ENCODE measurements around the gene IQCH. TPM values are rescaled to one million over a fixed set of nuclear protein-coding genes. Genes with fewer than 3 reads are reported as not detected.
A peak's percentile ranks its signal among the peaks of the same experiment; 100 is the strongest.

IQCH gene
- polyA plus RNA-seq, 3 donors, result 0.03 TPM; not detected in 2

- intact Hi-C loops (cut with micrococcal nuclease), result no loop called here
- Mint-ChIP-seq H3K4me3 (peak overlapping the region in 1 of 2 donors; percentile 60), H3K27ac (peak overlapping the region; percentile 8 to 91 (median 77)), H3K27me3 (ENCODE audit: low read depth in 3 of 3) (no peaks in the 10 kb centered on the region), H3K36me3 (peaks cover 0 to 3% of the 10 kb centered on the region in 2 donors), H3K4me1 (peaks cover 53% of the 10 kb centered on the region), H3K9me3 (no peaks in the 10 kb centered on the region)
- H3K36me3 ChIP-seq (replicated peaks in 1 of 2; ENCODE audit: control insufficient read depth in 1 of 2, insufficient read depth in 2 of 2, low read length in 2 of 2), result no peaks in the 10 kb centered on the region
- peak overlapping the region; percentile 24 for H2AFZ ChIP-seq (ENCODE audit: insufficient read depth, low read depth, low read length, poor library complexity, severe bottlenecking)
- H3K27ac ChIP-seq (ENCODE audit: low read depth in 1 of 2, low read length in 2 of 2), result peak overlapping the region in 1 of 2 donors; percentile 64
- H3K27me3 ChIP-seq (ENCODE audit: control insufficient read depth in 2 of 2, insufficient read depth in 2 of 2, low read length in 2 of 2), result no peaks in the 10 kb centered on the region
- no peaks in the 10 kb centered on the region for H4K20me1 ChIP-seq (ENCODE audit: insufficient read depth, low read length)
- TF ChIP-seq, protein P1, sequence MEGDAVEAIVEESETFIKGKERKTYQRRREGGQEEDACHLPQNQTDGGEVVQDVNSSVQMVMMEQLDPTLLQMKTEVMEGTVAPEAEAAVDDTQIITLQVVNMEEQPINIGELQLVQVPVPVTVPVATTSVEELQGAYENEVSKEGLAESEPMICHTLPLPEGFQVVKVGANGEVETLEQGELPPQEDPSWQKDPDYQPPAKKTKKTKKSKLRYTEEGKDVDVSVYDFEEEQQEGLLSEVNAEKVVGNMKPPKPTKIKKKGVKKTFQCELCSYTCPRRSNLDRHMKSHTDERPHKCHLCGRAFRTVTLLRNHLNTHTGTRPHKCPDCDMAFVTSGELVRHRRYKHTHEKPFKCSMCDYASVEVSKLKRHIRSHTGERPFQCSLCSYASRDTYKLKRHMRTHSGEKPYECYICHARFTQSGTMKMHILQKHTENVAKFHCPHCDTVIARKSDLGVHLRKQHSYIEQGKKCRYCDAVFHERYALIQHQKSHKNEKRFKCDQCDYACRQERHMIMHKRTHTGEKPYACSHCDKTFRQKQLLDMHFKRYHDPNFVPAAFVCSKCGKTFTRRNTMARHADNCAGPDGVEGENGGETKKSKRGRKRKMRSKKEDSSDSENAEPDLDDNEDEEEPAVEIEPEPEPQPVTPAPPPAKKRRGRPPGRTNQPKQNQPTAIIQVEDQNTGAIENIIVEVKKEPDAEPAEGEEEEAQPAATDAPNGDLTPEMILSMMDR (IDR thresholded peaks at IDR 0.05), result no peak
- H3K9ac ChIP-seq (ENCODE audit: insufficient read depth, low read length, poor library complexity, severe bottlenecking), result no peak overlapping the region
- 0% methylated on average over 1 of the region's 5 CpGs for WGBS (ENCODE audit: insufficient coverage)
- no peaks in the 10 kb centered on the region for H3K79me2 ChIP-seq (ENCODE audit: insufficient read depth, low read length)
- H3K4me3 ChIP-seq (replicated peaks in 1 of 3; ENCODE audit: low read depth in 2 of 3, low read length in 3 of 3), result no peak overlapping the region
- DNase-seq, result peak; percentile 15 to 53 (median 48)
- H3K4me2 ChIP-seq (replicated peaks; ENCODE audit: extremely low read depth, low read length, poor library complexity, severe bottlenecking), result peak overlapping the region; percentile 14
- no peaks in the 10 kb centered on the region for H3K9me3 ChIP-seq (replicated peaks in 1 of 2; ENCODE audit: control insufficient read depth in 1 of 2, insufficient read depth in 1 of 2, low read length in 2 of 2)
- peaks cover 35 to 40% of the 10 kb centered on the region in 2 donors for H3K4me1 ChIP-seq (ENCODE audit: control insufficient read depth in 1 of 2, insufficient read depth in 2 of 2, low read length in 2 of 2)
Observed at GRCh38 chr15:67505675-67506572, 251.3 kb downstream of the IQCH start.

DNA sequence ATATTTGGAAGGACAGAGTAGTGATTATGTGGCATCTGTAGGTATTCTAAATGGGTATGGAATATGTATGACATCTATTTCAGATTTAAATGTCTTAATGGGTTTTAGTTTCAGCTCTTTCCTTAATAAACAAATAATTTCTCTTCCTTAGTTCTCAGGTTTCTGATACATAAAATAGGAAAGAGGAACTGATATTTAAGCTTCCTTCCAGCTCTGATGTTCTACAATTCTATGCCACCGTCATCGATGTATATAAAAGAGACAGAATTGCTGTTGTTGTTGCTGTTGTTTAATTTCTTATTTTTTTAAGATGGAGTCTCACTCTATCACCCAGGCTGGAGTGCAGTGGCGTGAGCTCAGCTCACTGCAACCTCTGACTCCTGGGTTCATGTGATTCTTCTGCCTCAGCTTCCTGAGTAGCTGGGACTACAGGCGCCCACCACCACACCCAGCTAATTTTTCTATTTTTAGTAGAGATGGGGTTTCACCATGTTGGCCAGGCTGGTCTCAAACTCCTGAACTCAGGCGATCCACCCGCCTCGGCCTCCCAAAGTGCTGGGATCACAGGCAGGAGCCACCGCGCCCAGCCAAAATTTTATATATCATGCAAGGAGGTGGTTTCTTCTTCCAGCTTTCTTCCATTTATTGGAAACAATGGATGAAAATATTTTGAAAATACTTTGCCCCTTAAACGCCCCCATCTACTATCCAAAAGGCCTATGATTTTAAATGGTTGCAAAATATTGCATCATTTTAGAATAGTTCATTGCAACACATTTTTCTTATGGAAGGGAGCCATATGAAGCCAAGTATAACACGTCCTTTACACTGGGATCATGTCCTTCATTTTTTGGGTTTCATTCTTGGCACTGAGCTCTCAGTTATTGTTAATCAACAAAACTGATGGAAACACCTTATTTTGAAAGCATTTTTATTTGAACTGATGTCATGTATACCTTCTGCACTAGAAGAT lies 252.5 kb downstream of the IQCH start:
- Histone ChIP-seq H3K36me3 (replicated peaks in 1 of 2; ENCODE audit: control insufficient read depth in 1 of 2, insufficient read depth in 2 of 2, low read length in 2 of 2) (peaks cover 0 to 4% of the 10 kb centered on the region in 2 donors), H3K27ac (ENCODE audit: low read depth in 1 of 2, low read length in 2 of 2) (peak overlapping the region; percentile 33 to 59), H3K4me2 (replicated peaks; ENCODE audit: extremely low read depth, low read length, poor library complexity, severe bottlenecking) (peak overlapping the region; percentile 1), H4K20me1 (ENCODE audit: insufficient read depth, low read length) (no peaks in the 10 kb centered on the region), H3K9ac (ENCODE audit: insufficient read depth, low read length, poor library complexity, severe bottlenecking) (no peak overlapping the region), H3K4me1 (ENCODE audit: control insufficient read depth in 1 of 2, insufficient read depth in 2 of 2, low read length in 2 of 2) (peaks cover 35 to 40% of the 10 kb centered on the region in 2 donors), H2AFZ (ENCODE audit: insufficient read depth, low read depth, low read length, poor library complexity, severe bottlenecking) (no peak overlapping the region), H3K4me3 (replicated peaks in 1 of 3; ENCODE audit: low read depth in 2 of 3, low read length in 3 of 3) (no peak overlapping the region), H3K27me3 (ENCODE audit: control insufficient read depth in 2 of 2, insufficient read depth in 2 of 2, low read length in 2 of 2) (no peaks in the 10 kb centered on the region), H3K79me2 (ENCODE audit: insufficient read depth, low read length) (no peaks in the 10 kb centered on the region), H3K9me3 (replicated peaks in 1 of 2; ENCODE audit: control insufficient read depth in 1 of 2, insufficient read depth in 1 of 2, low read length in 2 of 2) (no peaks in the 10 kb centered on the region)
- peak; percentile 7 to 27 (median 12) for DNase-seq
- H3K27ac Mint-ChIP-seq, result peak overlapping the region in 6 of 7 donors; percentile 54 to 80 (median 72)
- no CpG with 5 or more reads among the region's 11 CpGs for WGBS (ENCODE audit: insufficient coverage)
- H3K36me3 Mint-ChIP-seq, result peaks cover 0 to 7% of the 10 kb centered on the region in 2 donors
- intact Hi-C loops (cut with micrococcal nuclease), result no loop called here
- no peaks in the 10 kb centered on the region for H3K9me3 Mint-ChIP-seq
- no peaks in the 10 kb centered on the region for H3K27me3 Mint-ChIP-seq (ENCODE audit: low read depth in 3 of 3)
- peaks cover 46% of the 10 kb centered on the region for H3K4me1 Mint-ChIP-seq
- peak overlapping the region in 1 of 2 donors; percentile 51 for H3K4me3 Mint-ChIP-seq
- TF ChIP-seq, protein P1 (IDR thresholded peaks at IDR 0.05), result no peak
